Fibroblast of upper back skin (primary cell): ENCODE measurements around the gene ZC3H6.
A peak's percentile ranks its signal among the peaks of the same experiment; 100 is the strongest.
"Not testable (repeated sequence)": the region's sequence is repeated elsewhere in the genome, so short reads cannot be mapped to it uniquely, and the experiment has no call there.

Experiments
- DNase-seq: peaks from one replicate; pipeline ENCODE4 v3.0.0-alpha.2; 2013

The ZC3H6 gene

DNA sequence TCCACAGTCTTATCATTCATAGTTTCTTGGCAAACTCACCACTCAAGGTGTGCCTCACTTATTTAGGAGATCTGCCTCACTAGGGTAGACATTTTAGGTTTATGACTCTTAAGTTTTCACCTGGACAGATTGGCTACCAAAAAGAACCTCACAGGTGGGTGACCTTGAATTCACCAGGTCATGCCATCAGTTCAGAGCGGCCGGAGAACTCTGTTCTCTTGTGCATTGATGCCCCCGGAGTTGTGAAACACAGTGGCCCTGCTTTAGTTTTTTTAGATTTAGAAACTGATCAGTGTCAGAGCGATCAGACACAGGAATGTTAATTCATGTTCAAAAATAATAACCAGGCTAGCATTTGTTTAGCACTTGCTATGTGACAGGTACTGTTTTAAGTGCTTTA is 6.7 kb downstream of the ZC3H6 start:
- DNase-seq = not testable (repeated sequence)

DNA sequence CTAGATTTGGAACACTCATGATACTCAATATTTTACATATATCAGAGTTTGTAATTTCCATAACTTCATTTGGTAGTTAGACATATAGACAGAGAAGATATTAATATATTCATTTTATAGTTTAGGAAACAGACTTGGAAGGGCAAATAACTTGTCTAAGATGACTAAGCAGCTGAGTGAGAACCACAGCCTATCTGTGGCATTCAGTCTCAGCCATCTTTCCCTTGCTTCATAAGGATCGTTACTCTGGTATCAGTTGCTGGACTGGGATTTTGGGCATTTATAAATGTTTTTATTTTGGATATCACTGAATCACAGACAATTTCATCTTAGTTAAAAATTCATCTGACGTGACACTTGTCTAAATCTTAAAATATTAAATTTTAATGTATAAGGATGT is 8.1 kb downstream of the ZC3H6 start:
- not testable (repeated sequence) for DNase-seq

DNA sequence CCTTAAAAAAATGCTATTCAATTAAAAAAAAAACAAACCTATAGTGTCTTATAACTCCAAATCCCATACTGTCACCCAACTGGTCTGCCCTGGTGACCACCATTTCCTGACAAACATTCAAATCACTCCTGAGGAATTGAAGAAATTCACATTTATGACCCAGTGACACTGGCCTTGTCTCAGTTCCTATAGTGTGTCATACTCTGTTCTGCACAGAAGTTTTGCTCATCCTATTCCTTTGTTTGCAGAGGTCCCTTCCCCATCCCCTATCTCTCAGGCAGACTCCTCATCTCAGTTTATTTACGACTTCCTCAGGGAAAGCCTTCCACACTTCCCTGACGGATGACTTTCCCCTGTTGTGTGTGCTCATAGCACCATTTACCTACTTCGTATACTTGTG is 14.7 kb downstream of the ZC3H6 start:
- DNase-seq = no peak

DNA sequence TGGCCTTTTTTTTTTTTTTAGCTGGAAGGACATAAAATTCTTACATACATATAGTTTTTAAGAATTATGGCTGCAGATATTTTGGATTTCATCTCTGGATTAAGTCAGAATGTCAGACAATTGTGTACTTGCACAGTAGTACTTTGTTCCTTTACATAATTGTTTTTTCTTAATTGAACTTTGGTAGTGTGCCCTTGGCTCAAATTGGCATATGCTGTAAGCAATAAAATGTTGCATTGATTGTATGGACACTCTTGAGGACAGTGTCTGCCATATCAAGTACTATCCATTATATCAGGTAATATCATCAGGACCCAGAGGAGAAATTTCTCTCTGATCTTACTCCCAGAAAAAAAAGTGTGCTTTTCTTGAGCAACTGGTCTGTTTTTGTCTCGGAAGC is 15.3 kb downstream of the ZC3H6 start:
- DNase-seq = no peak

DNA sequence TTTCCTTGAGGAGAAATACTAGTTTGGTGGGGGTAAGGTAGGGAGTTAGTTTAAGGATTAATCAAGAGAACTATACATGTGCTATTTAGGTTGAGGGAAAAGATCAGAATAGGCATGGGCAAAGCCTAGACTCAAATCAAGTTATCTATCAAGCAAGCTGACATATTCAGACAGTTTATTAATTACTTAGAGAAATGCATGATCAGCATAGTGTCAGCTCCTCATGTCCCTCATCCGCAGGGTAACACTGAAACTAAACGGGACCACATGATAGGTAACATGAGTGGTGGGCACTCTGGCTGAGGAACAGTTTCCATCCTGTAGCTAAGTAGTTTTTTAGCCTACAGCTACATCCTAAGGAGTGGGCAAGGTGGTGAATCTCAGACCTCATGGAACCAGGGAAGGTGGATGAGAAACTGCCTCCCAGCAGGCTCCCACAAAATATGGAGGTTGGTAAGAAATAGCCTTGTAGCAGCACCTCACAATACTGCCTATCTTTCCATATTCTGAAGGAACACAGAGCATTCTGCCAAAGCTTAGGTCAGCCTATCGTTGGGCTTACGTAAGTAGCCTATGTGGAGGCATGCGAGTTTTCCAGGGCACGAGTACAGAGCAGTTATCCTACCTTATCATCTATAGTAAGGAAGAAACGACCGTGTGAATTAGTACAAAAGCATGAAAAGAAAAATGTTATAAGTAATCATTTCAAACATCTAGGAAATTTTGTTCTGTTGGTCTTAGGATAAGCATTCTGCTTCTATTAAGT is 18.4 kb downstream of the ZC3H6 start:
- DNase-seq = no peak

DNA sequence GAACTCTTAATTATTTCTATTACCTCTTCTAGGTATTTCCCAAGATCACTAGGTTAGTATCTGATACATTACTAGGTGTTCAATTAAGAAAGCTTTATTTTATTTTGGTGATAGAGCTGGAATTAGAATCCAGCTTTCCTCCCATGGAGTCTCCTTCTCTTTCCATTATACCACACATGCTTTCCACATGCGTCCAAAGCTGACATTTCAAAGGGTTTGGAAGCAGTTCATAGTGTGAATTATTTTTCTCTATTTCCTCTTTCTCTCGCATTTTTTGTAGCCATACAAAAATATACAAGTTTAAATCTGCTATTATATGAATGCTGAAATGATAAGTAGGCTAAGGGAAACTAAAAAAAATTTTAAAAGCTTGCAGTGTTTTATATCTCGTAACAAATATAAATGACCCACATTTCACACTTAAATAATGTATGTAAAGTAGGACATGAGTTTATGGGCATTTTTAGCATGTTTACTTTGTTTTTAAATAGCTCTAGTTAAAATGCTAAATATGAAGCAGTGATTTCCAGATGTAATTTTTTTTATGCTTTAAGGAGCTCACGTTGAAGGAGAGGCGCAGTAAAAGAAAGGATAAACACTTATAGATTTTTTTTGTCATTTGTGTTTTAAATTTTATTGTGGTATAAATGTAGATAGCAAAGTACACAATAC is 20.1 kb downstream of the ZC3H6 start:
- no peak for DNase-seq

DNA sequence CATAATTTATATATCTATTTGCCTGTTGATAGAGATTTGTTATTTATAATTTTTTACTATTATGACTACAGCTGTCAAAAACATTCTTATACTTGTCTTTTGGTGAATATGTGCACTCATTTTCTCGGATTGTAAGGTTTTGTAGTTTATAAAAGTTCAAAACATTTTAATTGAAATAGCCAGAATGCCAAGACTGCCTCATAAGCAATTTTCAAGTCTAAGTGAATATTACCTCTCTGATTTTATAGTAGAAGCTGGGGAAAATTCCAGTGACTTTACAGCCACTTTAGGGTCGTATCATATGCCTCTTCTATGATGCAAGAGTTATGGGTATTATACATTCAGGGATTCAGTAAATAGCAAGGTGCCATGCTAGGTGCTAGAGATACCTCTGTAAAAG is 21.0 kb downstream of the ZC3H6 start:
- DNase-seq = no peak

DNA sequence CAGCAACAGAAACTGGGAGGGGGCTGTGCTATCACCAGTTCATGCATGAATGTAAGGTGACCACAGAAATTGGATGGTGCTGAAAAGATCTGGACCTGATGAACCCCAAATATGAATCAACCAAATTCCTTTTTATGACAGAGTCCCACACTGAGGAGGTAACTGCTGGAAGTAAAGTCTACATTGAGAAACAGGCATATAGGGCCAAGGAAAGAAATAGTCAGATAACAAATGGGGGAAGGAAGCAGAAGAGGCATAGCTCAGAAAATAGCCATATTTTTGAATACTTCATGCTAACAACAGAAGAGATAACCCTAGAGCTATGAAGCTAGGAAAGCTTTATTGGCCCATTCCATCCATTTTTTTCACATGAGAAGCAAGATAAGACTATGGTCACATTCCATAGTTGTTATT is 25.8 kb downstream of the ZC3H6 start:
- DNase-seq = peak; percentile 69

DNA sequence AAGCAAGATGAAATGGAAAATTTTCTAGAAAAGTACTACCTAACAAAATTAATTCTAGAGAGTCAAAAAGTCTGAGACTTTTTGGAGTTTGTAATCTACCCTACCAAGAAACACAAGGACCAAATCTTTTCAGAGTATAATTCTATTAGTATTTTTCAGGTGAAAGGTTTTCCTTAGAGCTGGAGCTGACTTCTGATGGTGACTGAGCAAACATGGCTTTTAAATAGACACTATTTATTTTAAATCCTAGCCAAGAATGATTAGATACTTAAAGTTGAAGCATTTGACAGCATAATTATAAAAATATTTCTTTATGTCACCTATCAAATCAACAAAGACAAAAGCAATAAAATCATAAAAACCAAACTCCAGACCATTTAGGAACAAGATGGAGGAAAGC is 26.6 kb downstream of the ZC3H6 start:
- no peak for DNase-seq

DNA sequence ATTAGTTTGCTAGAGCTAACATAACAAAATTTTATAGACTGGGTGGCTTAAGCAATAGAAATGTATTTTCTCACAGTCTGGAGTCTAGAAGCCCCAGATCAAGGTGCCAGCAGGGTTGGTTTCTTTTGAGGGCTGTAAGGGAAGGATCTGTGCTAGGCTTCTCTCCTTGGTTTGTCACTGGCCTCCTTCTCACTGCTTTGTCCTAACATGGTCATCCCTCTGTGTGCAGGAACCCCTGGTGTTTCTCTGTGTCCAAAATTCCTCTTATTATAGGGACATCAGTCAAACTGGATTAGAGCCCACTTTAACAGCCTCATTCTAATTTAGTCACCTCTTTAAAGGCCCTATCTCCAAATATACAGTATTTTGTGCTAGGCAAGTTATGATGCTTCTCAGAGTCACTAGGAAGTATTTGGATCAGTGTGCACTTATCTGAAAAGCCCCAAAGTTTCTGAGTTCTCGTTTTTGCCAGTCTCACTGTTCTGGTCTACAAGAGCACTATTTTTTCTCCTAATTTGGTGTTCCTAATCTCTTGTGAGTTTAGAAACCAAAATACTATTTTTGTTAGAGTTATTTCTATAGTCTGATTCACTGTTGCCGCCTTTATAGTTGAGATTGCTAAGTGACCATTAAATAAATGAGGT is 29.0 kb downstream of the ZC3H6 start:
- no peak for DNase-seq

DNA sequence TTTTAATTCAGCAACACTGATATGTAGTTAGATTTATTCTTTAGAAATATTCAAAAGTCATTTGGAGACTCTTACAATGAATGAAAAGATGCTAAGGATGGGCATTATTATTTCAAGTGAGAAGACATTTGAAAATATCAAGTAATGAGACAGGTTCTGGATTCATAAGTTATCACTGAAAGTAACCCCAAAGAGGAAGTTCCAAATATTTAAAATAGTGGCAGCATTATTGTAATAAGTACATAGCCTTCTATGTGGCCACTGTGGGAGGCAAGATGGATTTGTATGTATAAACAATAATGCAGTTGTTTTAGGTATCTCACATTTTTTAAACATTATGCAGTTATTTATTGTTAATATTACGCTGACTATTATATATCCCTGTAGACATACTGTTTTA is 29.7 kb downstream of the ZC3H6 start:
- DNase-seq = no peak

DNA sequence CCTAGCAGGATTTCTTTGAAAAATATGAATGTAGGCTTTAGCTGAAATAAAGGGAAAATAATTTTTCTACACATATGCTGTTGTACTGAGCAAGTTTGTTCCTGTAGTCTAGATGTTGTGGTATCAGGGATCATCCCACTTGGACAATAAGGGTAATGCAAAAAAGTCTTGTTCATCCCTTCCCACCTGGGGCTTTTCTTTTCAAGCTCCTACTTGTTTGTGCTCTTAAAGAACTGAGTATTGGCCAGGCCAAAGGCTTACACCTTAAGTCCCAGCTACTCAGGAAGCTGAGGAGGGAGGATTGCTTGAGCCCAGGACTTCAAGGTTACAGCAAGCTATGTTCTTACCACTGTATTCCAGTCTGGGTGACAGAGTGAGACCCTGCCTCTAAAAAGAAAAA is 35.5 kb downstream of the ZC3H6 start:
- DNase-seq = no peak

DNA sequence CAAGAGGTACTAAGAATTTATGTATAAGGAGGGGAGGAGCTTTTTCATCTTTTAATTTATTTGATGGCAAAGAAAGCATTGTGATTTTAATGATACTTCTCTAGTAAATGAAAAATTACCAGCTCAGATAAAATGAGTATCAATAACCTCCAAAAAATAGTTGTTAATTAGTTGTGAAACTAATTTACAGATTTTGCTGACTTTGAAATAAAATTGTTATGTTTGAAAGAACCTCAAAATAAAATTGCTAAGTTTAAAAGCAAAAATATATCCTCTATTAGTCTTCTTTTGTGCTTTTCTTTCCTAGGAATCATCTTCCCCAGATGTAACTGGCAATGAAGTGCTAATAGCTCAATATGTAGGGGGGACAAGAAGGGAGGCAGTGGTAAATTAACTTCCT is 36.5 kb downstream of the ZC3H6 start:
- no peak for DNase-seq

DNA sequence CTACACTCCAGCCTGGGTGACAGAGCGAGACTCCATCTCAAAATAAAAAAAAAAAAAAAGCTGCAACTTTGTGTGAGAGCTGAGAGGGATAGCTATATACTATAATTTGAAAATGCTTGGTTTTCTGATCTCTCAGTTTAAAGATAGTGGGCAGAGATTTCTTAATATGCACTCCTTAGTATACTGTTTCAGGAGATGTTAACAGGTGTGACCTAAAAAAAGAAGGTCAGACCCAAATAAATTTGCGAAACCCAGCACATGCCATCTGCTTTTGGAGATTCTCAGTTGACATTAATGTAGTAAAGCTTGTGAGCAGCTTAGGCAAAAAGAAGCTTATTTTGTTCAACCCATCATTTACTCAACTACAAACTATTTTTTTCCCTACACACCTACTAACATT is 37.4 kb downstream of the ZC3H6 start:
- no peak for DNase-seq

DNA sequence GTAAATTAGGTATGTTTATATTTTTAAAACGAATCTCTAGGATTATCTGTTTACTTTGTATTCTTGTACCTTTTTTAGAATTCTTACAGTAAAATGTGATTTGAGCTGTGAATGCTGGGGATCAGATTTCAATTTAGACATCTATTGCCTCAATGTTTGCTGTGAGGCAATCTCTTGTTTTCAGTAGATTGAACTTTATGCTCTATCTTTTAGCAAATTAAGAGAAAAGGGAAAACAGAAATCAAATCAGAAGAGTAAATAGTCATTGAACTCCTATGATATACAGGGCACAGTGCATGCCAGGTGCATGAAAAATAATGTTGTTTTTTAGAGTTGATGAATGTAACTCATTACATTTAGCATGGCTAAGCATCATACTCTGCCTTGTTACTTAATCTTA is 39.5 kb downstream of the ZC3H6 start:
- DNase-seq = no peak

DNA sequence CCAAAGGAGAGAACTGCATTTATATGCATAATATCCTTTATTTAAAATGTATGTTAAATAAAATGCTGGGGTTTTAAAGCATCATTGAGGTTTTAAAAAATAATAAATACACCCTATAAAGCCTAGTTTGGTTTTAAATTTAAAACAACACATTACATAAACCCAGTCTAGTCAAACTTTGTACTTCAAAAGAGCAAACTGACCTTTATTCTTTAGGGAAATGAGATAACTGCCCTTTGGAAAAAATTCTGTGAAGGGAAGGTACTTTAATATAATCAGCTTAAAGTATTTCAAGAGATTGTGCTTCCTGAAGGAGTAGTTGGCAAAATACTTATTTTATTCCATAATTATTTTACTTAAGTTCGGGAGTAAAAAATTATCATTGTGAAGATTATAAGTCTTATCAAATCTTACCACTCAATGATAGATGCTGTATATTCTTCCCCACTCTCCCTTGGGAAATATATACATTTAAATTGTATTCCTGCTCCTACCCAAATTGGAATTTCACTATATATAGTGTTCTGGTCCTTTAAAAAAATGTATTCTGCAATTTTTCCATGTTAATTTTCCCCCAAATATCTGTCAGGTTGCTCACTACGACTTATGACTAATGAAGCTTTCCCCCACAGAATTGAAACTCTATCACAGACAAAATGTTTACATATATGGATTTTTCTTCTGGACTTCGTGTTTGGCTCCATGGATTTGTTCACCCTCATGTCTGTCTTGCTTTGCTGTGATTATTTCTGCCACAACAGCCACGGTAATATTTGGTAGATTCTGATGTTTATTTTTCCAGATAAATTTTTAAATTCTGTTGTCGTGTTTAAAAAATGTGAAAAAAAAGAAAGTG is 42.1 kb downstream of the ZC3H6 start:
- peak; percentile 44 for DNase-seq

DNA sequence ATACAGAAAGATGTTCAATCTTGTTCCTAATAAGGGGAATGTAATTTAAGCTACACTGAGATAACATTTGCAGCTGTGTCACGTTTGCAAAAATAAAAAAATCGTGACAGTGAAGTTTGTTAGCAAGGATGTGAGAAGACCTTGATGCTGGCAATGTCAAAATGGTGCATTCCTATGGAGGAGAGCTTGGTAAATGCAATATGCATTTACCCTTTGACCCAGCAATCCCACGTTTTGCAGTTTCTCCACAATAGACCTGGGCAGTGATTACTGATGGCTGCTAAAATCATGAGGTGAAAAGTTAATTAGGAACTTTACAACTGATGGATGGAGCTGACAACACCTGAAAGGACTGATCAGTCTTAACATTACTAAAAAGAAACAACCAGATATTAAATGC is 43.1 kb downstream of the ZC3H6 start:
- DNase-seq = no peak

DNA sequence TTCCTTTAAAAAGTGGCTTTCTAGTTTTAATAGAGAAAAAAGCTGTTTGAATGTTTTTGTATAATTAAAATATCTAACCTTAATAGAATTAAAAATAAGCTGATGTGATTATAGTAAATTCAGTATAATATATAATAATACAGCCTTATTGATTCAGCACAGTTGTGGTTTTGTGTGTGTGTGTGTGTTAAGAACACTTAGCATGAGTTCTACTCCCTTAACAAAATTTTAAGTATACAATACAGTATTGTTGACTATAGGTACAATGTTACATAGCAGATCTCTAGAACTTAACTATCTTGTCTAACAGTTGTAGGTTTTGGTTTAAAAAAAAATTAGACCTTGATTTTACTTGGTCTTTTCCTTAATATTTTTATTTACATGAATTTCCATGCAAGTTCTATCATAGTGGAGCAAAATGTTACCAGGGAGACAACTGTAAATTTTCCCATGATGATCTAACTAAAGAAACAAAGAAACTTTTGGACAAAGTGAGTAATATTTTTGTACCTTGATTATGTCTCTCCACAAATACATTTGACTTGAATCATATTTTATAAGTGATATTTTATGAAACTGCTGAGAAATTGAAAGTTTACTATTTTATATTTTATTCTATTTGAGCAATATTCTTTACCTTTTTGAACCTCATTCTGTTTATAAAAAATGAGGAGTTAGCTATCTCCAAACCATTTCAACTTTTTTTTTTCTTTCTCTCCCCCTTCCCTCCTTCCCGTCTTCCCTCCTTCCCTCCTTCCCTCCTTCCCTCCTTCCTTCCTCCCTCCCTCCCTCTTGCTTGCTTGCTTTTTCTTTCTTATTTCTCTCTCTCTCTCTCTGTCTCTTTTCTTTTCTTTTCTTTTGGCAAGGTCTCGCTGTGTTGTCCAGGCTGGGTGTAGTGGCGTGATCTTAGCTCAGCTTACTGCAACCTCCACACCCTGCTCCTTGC is 46.3 kb downstream of the ZC3H6 start:
- DNase-seq = peak; percentile 17

DNA sequence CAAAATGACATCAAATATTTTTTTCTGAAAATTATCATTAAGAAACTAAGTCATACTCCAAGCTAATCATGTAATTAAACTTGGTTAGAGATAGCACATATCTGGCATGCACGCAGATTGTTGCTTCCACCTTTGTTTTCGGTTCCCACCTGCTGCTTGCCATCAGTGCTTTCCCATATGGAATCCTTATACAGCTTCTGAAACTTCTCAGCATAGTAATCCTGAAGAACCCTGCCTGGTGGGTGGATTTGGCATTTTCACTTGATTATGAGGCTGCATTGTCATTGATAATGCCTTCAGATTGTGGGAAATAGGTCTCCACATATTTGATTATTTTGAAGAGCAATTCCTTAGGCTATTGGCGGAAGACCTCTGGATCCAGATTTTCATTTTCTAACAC is 47.5 kb downstream of the ZC3H6 start:
- DNase-seq = no peak

DNA sequence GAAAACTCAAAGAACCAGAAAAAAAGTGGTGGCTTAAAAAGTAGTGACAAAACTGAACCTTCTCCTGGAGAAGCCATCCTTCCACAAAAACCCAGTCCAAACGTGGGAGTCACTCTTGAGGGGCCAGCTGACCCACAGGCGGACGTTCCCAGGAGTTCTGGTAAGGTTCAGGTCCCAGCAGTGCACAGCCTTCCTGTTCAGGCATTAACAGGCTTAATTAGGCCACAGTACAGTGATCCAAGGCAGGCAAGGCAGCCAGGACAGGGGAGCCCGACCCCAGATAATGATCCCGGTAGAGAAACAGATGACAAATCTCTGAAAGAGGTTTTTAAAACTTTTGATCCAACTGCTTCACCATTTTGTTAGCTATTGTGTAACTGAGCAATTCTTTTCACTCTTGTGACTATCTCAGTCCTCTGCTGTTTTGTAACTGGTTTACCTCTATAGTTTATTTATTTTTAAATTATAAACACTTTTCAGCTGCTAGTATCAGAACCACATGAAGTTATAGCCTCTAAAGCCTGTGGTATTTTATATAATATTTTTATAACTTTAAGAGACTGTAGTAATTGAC is 56.8 kb downstream of the ZC3H6 start:
- DNase-seq = no peak

DNA sequence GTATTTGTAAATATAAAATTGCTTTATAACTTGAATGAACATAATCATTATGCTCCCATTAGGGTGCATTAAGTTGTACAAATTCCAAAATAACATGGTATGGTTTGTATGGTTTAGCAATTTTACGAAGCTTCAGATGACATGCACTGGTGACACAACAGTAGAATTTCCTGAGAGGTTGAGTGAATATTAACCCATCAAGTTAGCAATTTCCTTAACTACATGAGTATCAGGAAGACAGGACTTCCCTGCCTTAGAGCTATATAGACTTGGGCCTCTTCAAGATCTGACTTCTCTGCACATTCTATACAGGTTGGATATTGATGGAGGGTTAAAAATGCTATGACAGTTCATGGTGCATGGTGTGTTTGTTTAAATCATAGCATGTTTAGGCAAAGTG is 60.2 kb downstream of the ZC3H6 start:
- DNase-seq = no peak

DNA sequence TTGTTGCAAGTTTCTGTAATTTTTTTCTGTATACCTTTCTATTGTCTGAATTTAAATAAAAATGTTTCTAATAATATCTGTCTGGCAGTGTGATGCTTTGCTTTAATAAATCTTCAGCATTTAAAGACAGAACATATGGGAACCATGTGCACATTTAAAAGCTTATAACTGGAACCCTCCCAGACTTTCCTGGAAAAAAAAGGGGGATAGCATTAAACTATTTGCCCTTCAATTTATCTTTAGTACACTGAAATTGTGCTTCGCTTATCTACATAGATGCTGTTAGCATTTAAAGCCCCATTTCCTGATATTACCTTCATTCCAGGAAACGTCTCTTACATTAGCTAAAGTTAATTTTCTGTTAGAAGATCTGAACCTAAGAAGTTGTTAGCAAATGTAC is 64.6 kb downstream of the ZC3H6 start:
- peak; percentile 47 for DNase-seq
